ENCODE data around the gene GAL3ST3. TPM values are rescaled to one million over a fixed set of nuclear protein-coding genes. Genes with fewer than 3 reads are reported as not detected.

GAL3ST3 gene
- total and polyA plus RNA-seq, 2 experiments from 2014 or later = 0.80 to 1.1 TPM

- Histone ChIP-seq H3K79me2 (peaks cover 44% of the 10 kb centered on the region), H2AFZ (no peak overlapping the region), H3K4me3 (no peak overlapping the region), H3K36me3 (replicated peaks; ENCODE audit: insufficient read depth, low read depth) (no peaks in the 10 kb centered on the region), H3K9me3 (ENCODE audit: low read depth) (no peaks in the 10 kb centered on the region), H4K20me1 (ENCODE audit: insufficient read depth, poor library complexity, severe bottlenecking) (no peaks in the 10 kb centered on the region), H3K27ac (no peak overlapping the region), H3K9me2 (replicated peaks; ENCODE audit: insufficient read depth) (no peaks in the 10 kb centered on the region), H3K4me2 (no peak overlapping the region), H3K4me1 (ENCODE audit: insufficient read depth) (no peaks in the 10 kb centered on the region), H3K27me3 (no peaks in the 10 kb centered on the region)
- TF ChIP-seq CTCF (IDR thresholded peaks at IDR 0.05; ENCODE audit: poor library complexity) = no peak
- TF ChIP-seq EZH2 (IDR thresholded peaks at IDR 0.05; ENCODE audit: borderline replicate concordance) = no peak
- no peak for TF ChIP-seq EZH2phosphoT487 (IDR thresholded peaks at IDR 0.05; ENCODE audit: low read depth, severe bottlenecking, unreplicated experiment)
- no peak for DNase-seq (ENCODE audit: low spot score)
- 96% methylated on average over 4 of the region's 4 CpGs for WGBS (ENCODE audit: low lambda C conversion rate, missing lambda C conversion rate)
These were observed 44.8 kb downstream of the GAL3ST3 start for GRCh38 chr11:66004186-66004585.

DNA sequence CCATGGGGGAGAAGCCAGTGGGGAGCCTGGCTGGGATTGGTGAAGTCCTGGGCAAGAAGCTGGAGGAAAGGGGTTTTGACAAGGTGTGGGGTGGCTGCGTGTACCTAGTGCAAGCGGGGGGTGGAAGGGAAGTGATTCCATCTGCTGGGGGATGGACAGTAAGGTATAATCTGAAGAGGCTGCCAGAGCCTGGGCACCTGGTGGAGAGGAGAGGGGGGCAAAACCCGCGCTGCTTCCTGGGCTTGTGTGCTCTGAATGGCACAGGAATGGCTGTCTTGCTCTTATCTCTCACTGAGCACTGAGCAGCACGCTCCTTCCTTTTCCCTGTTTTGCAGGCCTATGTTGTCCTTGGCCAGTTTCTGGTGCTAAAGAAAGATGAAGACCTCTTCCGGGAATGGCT is 45.7 kb downstream of the GAL3ST3 start:
- DNase-seq (ENCODE audit: low spot score) = no peak
- no peaks in the 10 kb centered on the region for H4K20me1 ChIP-seq (ENCODE audit: insufficient read depth, poor library complexity, severe bottlenecking)
- H3K4me2 ChIP-seq = peak overlapping the region; percentile 95
- WGBS (ENCODE audit: low lambda C conversion rate, missing lambda C conversion rate) = 86% methylated on average over 6 of the region's 6 CpGs
- TF ChIP-seq EZH2 (IDR thresholded peaks at IDR 0.05; ENCODE audit: borderline replicate concordance) (no peak), CTCF (IDR thresholded peaks at IDR 0.05; ENCODE audit: poor library complexity) (no peak), EZH2phosphoT487 (IDR thresholded peaks at IDR 0.05; ENCODE audit: low read depth, severe bottlenecking, unreplicated experiment) (no peak)
- no peaks in the 10 kb centered on the region for H3K9me2 ChIP-seq (replicated peaks; ENCODE audit: insufficient read depth)
- no peaks in the 10 kb centered on the region for H3K27me3 ChIP-seq
- no peak overlapping the region for H3K4me3 ChIP-seq
- H3K79me2 ChIP-seq = peaks cover 47% of the 10 kb centered on the region
- H3K9me3 ChIP-seq (ENCODE audit: low read depth) = no peaks in the 10 kb centered on the region
- H3K36me3 ChIP-seq (replicated peaks; ENCODE audit: insufficient read depth, low read depth) = no peaks in the 10 kb centered on the region
- H3K27ac ChIP-seq = peak overlapping the region; percentile 99
- no peak overlapping the region for H2AFZ ChIP-seq
- H3K4me1 ChIP-seq (ENCODE audit: insufficient read depth) = no peaks in the 10 kb centered on the region

- H3K27me3 ChIP-seq = no peaks in the 10 kb centered on the region
- H3K9me3 ChIP-seq (ENCODE audit: low read depth) = no peaks in the 10 kb centered on the region
- H3K36me3 ChIP-seq (replicated peaks; ENCODE audit: insufficient read depth, low read depth) = no peaks in the 10 kb centered on the region
- H3K9me2 ChIP-seq (replicated peaks; ENCODE audit: insufficient read depth) = no peaks in the 10 kb centered on the region
- no peak for DNase-seq (ENCODE audit: low spot score)
- peaks cover 47% of the 10 kb centered on the region for H3K79me2 ChIP-seq
- TF ChIP-seq CTCF (IDR thresholded peaks at IDR 0.05; ENCODE audit: poor library complexity) (no peak), EZH2phosphoT487 (IDR thresholded peaks at IDR 0.05; ENCODE audit: low read depth, severe bottlenecking, unreplicated experiment) (no peak), EZH2 (IDR thresholded peaks at IDR 0.05; ENCODE audit: borderline replicate concordance) (no peak)
- peak overlapping the region; percentile 82 for H3K4me3 ChIP-seq
- H3K4me2 ChIP-seq = peak overlapping the region; percentile 95
- 4% methylated on average over 12 of the region's 40 CpGs for WGBS (ENCODE audit: low lambda C conversion rate, missing lambda C conversion rate)
- H2AFZ ChIP-seq = peak overlapping the region; percentile 93
- no peaks in the 10 kb centered on the region for H3K4me1 ChIP-seq (ENCODE audit: insufficient read depth)
- H3K27ac ChIP-seq = peak overlapping the region; percentile 99
- no peaks in the 10 kb centered on the region for H4K20me1 ChIP-seq (ENCODE audit: insufficient read depth, poor library complexity, severe bottlenecking)
These were observed 46.2 kb downstream of the GAL3ST3 start for GRCh38 chr11:66002648-66003225.
